GM18508 (cell line): ENCODE data around the gene SCRT2.

Source experiments
- ATAC-seq: cut with Tn5 transposase; IDR thresholded peaks from one replicate; pipeline ENCODE4 v1.9.1; 2021; ENCODE audit warnings: moderate number of reproducible peaks; ENCODE audit not compliant: insufficient read depth, unreplicated experiment

Gene SCRT2

DNA sequence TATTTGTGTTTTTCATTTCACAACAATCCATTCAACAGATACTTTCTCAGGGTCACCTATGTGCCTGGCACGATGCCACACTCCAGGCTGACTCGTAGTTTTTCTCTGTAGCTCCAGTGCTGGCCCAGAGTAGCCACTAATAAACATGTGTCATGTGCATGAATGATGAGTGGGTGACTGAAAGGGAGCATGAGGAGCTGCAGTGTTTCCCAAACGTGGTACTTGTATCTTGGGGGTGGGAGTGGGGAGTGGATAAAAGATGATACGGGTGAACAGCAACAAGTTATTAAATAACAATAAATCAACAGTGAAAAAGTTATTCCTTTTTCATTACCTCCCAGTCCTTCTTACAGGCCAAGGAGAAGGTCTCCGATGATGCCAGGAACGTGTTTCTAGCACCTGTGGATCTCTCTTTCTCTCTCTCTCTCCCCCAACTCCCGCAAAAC lies 39.7 kb downstream of the SCRT2 start:
- ATAC-seq: no peak

DNA sequence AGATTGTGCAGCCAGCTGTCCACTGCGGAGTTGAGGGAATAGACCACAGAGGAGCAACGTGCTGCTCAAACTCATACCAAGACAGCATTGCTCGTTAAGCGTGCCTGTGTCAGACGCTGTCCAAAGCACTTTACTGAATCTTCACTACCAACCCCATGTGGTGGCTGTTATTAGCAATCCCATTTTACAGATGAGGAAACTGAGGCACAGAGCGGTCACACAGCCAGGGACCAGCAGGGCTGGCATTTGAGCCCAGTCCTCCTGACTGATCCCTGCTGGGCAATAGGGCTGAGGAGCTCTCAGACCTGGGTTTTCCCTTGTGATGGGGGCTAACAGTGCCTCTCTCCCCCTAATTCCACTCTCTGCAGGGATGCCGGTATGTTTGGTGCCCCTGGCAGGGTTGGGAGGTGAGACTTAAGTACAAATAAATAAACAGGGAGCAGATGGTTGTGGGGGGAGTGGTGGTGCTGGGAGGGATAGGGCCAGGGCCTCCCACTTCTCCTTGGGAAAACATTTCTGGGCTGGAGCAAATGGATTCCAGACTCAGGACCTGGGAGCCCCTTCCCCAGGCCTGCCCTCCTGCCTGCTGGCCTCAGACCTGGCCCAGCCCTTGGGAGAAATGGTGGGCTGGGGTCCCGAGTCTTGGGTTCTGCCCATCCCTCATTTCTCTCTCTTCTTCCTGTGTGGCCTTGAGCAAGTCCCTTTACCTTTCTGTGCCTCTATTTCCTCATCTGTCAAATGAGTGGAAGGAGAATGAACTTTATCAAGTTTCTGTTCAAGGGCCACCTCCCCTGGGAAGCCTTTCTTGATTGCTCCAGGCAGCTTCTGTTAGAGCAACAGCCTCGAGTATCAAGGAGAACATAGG lies 40.3 kb downstream of the SCRT2 start:
- ATAC-seq: no peak

DNA sequence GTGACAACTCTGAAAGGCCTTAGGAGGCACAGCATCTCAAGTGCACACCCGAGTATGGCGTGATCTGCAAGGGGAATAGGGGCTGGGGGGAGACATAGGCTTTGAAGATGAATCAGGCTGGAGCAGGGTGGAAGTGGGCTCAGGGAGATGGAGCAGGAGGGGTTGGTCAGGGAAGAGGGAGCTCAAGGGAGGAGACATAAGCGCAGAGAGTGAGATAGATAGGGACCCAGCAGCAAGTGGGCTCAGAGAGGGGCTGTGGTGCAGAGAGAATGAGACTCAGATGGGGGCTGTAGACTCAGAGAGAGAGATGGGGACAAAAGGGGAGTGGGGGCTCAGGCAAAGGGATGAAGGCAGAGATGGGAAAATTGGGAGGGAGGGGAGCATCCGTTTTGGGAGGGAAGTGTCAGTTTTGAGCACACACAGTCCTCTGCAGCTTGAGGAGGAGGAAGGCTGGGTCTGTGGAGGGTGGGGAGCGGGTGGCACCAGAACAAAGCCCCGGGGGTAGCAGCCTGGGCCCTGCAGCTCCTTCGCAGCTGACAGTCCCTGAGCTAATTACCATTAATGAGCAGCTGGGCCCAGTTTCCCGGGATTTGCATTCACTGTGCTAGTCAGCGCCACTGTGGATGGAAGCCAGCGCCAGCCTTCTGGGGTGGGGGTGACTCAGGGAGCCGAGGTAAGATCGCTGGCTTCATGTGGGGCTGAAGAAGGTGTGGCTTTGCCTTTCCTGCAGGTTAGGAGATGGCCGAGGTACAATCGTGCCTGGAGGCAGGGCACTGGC lies 41.3 kb downstream of the SCRT2 start:
- ATAC-seq: no peak

DNA sequence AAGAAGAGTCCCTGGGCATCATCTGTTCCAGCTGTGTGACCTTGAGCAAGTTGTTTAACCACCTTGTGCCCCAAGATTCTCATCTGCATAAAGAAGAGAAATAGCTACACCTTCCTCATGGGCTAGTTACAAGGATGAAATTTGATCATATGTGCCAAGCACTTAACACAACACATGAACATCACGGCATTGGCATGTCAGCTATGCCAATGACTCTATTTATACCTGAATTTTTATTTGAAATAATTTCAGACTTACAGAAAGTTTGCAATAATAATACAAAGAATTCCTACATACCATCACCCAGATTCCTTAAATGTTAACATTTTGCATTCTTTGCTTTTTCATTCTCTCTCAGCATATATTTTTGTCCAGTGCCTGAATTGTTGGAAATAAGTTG lies 44.5 kb downstream of the SCRT2 start:
- ATAC-seq: no peak

DNA sequence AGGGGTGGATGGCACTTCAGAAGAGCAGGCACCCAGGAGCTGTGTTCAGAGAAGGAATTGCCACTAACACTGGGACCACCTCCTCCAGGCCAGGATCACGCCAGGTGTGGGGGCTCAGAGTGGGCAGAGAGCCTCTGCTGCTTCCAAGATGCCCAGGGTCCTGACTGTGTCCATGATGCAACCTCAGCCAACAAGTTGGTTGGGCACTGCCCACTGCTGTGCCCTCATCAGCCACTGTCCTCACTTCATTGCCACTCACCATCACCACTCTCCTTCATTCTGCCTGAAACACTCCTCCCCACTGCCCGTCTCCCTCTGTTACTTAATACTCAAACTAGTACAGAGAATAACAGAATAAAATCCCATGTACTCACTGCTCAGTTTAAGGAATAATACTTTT lies 49.0 kb downstream of the SCRT2 start:
- no peak for ATAC-seq

DNA sequence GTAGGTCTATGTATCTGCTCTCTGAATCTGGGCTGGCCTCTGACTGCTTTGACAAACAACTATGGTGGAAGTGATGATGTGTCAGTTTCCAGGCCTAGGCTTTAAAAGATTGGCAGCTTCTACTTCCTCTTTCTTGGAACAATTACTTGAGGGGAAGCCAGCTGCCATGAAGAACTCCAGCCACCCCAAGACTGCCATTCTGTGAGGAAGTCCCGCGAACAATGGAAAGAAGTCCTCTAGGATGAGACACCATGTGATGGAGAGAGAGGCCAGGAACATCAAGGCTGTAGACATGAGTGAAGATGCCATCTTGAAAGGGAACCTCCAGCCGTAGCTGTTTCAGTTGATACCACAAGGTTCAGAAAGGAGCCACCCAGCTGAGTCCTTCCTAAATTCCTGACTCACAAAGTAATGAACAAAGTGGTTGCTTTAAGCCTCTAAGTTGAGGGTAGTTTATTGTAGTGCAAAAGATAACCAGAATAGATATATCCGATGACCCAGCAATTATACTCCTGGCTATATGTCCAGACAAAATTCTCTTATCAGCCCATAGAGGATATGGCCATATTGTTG lies 50.2 kb downstream of the SCRT2 start:
- ATAC-seq: no peak

DNA sequence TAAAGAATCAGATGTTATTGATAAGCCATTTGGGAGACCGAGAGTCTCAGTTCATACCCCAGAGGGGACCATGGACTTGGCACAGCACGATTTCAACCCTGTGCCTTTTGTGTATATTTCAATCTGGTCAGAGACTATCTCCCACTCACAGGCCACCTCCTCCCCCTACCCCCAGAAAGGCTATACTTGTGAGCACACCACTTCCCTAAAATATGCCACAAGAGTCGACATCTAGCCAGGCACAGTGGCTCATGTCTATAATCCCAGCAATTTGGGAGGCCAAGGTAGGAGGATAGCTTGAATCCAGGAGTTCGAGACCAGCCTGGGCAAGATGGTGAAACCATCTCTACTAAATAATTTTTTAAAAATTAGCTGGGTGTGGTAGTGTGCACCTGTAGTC lies 51.9 kb downstream of the SCRT2 start:
- no peak for ATAC-seq

DNA sequence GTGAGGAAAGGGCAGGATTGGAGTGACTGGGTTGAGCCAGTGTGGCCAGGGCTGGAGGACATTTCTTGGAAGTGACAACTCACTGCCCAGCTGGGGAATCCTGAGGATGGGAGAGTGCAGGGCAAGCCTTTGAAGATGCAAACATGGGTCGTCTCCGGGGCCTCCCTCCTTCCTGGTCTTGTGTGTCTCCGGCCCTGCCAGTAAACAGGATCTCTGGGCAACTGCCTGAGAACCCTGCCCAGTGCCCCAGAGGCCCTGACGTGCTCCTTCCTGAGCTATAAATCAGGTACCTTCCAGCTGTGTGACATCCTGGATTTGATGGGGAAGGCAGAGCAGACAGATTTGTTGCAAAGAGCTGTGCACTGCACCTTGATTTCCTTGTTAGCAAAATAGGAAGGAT lies 52.6 kb downstream of the SCRT2 start:
- ATAC-seq: no peak

DNA sequence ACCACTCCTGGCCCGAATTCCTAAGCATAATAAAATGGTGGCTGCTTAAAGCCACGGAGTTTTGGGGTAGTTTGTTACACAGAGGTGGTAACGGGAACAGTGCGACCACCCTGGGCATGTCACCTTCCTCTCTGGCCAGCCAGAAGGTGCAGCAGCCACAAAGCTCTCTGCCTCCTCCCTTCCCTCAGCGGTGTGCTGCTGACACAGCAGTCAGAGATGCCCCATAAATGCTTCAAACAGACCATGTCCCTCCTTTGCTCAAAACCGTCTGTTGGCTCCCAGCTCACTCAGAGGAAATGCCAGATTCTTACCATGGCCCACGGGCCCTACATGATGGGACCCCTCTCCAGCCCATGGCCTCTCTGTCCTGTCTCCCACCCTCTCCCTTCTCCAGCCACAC lies 53.4 kb downstream of the SCRT2 start:
- no peak for ATAC-seq

DNA sequence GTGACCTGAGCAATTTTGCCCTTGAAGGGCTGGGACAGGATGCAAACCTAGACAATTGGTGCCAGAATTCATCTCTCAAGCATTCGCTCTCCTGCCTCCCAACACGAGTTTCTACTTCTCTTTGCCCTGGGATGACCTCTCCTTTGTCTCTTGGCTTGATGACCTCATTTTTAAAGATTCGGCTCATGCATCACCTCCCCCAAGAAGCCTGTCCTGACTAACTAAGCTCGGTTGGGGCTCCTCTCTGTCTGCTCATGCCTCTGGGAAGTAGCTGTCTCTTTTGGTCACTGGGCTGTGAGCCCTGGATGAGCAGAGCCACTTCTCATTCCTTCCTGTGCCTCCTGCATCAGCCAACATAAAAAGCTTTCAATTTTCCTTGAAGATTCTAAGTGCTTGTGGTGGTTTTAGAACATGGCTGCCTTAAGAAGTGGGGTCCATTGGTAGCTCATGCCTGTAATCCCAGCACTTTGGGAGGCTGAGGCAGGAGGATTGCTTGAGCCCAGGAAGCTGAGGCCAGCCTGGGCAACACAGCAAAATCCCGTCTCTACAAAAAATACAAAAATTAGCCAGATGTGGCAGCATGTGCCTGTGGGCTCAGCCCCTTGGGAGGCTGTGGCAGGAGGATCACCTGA lies 54.4 kb downstream of the SCRT2 start:
- ATAC-seq: no peak

DNA sequence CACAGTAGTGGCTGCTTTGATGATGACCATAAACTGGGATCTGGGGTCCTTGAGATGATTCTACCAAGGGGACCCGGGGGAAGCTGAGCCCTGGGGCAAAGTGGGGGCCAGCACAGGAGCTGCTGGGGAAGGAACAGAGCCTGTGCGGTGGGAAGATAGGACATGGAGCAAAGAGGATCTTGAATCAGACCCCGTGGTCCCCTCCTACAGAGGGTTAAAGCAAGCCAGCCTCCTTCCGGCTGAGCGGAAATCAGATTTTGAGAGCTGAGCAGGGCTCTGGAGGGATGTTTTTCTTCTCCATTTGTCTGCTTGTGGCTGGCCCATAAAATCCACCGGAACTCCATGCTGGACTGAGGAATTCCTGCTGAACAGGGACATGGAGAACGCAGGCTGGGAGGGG lies 55.4 kb downstream of the SCRT2 start:
- no peak for ATAC-seq

DNA sequence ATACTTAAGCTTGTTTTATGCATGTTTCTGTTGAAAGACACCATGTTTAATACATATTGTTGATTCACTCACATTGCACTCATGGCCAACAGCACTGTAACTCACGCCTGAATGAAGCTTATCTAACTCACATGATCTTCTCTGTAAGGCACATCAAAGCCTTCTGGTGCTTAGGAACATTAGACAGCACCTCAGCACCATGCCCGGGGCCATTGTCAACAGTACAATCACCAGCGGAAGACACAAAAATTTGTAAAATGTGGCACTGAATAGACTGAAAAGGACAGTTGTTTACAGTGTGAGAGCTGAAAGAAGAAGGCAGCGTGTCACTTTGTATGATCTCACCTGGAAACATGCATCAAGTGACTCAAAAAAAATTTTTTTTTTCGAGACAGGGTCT lies 56.6 kb downstream of the SCRT2 start:
- no peak for ATAC-seq

DNA sequence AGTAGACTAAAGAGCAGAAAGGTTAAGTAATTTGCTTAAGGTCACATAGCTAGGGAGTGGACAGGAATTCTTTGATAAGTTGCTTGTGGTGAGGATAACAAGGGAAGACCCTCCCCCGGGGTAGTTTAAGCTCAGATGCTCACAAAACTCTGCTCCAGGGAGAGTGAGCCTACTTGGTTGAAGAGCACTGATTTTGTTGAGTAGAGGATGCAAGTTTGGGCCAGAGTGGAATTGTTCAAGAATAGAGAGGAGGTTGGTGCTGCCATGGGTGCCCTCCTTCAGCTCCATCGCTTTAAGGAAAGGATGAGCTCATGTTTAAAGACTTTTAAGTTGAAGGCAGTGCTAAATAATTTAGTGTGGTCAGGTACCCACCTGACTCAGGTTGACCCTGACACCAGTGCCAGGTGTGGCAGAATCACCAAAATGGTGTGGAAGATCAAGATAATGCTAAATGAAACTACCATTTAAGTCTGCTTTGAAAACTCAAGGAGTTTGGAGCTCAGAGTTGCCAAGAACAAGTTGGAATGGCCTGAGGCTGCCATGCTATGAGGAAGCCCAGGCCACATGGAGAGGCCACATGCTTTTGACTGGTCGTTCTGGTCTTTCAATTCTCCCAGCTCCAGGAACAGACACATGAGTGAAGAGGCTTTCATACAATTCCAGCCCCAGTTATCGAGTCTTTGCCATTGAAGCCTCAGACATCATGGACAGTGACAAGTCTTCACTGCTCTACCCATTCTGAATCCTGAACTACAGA lies 57.5 kb downstream of the SCRT2 start:
- ATAC-seq: no peak

DNA sequence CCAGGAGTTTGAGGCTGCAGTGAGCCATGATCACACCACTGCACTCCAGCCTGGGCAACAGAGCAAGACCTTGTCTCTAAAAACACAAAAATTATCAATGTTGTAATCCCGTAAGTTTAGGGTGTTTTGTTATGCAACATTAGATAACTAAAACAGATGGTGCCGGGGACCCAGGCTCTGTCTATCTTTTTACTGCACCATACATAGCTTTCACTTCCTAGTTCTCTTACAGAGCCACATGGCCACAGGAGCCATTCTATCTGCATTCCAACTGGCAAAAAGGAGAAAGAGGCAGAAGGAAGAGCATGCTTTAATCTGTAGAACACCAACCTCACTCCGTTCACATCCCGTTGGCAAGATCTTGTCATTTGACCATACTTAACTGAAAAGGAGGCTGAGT lies 60.1 kb downstream of the SCRT2 start:
- ATAC-seq: no peak

DNA sequence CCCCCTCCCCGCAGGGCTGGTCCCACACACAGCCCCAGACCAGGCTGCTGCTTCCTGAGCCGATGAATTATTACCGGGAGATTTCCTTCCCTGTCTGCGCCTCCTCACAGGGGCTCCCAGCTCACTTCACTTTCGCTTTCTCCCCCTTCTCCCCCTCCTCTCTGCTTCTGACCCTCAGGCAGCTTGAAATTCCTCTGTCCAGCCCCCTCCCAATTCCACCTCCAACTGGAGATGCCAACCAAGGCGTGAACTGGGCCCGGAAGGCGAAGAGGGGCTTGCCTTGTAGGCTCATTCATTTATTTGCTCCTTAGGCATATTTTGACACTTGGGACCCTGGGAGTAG lies 63.8 kb downstream of the SCRT2 start:
- no peak for ATAC-seq
